Activated CD4-positive, alpha-beta T cell treated with anti-CD3 and anti-CD28 coated beads, Interleukin-2, amount 50 U/mL, for 16 hours (primary cell): ENCODE data around the gene RPAP2.
"Not testable (repeated sequence)": the region's sequence is repeated elsewhere in the genome, so short reads cannot be mapped to it uniquely, and the experiment has no call there.

ENCODE experiments used
- DNase-seq: peaks from one replicate; pipeline ENCODE4 v3.0.0-alpha.2; 2020

Gene RPAP2

DNA sequence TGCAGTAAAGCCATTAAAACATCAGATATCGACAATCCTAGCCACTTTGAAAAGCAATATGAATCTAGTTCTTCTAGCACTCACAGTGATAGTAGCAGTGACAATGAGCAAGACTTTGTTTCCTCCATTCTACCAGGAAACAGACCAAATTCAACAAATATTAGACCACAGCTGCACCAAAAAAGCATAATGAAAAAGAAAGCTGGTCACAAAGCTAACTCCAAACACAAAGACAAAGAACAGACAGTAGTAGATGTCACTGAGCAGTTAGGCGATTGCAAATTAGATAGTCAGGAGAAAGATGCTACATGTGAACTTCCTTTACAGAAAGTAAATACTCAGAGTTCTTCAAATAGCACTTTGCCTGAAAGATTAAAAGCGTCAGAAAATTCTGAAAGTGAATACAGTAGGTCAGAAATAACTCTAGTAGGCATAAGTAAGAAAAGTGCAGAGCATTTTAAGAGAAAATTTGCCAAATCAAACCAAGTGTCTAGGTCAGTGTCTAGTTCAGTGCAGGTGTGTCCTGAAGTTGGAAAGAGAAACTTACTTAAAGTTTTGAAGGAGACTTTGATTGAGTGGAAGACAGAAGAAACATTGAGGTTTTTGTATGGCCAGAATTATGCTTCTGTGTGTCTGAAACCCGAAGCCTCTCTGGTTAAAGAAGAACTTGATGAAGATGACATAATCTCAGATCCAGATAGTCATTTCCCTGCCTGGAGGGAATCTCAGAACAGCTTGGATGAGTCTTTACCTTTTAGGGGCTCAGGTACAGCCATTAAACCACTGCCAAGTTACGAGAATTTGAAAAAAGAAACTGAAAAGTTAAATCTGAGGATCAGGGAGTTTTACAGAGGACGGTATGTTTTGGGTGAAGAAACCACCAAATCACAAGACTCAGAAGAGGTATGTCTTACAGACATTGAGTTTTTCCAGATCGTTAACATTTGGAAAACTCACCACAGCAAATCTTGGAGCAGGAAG is 24.9 kb downstream of the RPAP2 start:
- peak; percentile 12 for DNase-seq

DNA sequence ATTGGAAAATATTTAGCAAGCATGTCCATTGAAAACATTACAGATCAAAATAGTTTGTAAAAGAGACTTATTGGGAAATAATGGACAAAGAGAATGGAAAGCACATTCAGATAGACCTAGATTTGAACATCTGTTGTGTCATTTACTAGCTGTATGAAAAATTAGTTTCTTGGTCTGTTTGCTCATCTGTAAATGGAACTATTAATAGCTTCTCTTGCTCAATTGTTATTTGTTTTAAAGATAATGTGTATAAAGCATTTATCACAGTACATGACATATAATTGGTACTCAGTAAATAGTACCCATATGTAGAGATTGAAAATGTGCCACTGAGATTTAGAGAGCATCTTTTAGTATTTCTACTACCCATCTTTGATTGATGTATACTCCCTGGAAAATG is 25.9 kb downstream of the RPAP2 start:
- DNase-seq = no peak

DNA sequence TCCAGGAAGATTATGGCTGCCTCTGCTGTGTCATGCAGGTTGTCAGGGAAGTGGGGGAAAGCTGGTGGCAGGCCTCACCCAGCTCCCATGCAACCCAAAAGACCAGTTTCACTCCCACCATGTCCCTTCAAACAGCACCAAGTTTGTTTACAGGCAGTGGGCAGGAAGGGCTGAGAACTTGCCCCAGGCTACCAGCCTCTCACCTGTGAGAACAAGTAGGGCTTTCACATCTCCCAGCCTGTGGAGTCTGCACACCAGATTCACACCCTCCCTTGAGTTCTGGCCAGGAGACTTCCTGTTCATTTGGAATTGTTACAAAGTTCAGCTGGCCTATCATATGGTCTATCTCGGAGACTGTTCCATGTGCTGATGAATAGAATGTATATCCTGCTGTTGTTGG is 27.8 kb downstream of the RPAP2 start:
- no peak for DNase-seq

DNA sequence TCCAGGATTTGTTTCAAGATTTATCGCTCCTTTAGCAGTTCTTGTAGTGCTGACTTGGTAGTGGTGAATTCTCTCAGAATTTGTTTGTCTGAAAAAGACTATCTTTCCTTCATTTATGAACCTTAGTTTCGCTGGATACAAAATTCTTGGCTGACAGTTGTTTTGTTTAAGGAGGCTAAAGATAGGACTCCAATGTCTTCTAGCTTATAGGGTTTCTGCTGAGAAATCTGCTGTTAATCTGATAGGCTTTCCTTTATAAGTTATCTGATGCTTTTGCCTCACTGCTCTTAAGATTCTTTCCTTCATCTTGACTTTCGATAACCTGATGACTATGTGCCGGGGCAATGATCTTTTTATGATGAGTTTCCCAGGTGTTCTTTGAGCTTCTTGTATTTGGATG is 28.9 kb downstream of the RPAP2 start:
- DNase-seq = no peak

DNA sequence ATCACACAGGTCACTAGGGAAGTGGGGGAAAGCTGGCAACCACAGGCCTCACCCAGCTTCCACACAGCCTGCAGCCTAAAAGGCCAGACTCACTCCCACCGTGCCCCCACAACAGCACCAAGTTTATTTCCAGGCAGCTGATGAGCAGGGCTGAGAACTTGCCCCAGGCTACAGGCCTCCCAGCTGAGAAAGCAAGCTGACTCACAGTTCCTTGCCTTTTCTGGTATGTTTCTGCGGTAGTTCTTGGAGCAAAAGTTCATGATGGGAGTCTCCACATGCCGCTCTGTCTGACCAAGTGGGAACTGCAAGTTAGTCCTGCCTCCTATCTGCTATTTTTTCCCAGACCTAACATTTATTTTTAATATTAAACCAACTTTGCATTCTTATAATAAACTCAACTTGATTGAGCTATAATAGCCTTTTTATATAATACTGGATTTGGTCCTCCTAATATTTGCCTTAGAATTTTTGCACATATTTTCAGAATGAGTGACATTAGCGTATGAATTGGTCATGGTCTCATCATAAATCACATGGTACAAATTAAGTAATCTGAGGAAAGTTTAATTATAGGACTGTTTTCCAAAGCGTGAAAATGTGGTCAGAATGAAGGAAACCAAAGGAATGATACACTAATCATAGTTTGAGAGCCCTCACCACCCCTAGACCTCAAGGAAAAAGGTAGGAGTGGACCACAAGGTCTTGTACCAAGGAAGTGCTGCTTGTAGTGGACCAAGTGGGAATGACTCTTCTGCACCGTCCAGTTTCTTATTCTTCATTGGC is 30.7 kb downstream of the RPAP2 start:
- no peak for DNase-seq

DNA sequence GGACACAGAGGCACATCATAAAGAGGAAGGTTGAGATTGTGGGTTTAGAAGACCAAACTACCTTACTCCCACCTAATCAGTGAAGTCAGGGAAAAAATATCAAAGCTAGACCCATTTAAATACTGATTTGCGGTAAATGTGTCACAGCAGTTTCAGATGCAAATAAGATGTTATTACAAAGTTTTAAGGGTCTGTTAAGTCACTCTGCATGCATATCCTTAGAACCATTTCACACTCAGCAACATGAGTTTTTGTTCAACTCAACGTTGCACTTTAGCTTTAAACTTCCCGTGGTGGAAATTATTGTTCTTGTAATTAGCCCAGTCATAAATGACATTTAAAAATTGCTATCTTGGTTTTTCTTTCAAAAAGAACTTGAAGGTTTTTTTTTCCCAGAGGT is 34.8 kb downstream of the RPAP2 start:
- DNase-seq = no peak

DNA sequence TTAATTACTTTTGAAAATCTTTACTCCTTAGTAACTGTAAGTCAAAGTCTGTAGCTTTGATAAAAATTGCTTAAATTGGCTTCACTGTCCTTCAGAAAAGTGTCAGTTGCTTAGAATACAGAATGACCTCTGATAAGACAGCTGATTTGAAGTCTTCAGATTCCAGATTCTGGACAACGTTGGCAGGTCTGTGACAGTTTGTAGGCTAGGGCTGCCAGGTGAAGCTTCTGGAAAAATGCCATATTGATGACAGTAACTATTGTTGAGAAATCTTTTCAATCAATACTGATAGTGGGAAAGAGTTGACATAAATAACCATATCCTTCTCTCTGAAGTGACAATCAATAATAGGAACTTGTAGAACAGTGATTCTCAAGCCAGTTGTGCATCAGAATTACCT is 41.3 kb downstream of the RPAP2 start:
- DNase-seq = no peak

DNA sequence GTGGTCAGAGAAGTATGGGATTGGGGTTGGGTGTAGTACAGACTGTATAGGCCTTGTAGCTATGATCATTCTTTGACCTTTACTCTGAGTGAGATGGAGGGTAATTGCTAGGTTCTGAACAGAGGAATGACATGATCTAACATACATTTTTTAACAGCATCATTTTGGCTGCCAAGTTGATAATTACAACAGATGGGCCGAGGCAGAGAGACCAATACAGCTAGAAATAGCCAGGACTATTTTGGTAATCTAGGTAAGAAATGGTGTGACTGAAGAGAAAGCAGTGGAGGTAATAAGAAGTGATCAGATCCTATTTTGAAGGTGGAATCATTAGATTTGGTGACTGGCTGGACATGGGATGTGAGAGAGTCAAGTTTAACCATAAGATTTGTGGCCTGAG is 43.5 kb downstream of the RPAP2 start:
- DNase-seq = no peak

DNA sequence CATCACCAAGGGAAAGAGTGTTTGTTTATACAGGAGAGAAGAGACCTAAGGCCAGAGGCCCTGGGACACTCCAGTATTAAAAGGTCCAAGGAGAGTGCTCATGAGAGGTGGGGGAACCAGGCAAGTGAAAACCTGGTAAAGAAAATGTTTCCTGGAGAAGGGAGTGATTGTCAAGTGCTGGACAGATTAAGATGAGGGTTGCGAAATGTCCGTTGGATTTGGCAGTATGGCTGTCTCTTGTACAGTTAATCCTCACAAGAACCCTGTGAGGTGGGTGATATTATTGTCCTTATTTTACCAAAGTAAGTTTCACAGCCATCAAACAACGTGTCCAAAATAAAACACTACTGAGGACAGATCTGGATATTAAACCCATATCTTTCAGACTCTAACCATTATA is 44.2 kb downstream of the RPAP2 start:
- DNase-seq = no peak

DNA sequence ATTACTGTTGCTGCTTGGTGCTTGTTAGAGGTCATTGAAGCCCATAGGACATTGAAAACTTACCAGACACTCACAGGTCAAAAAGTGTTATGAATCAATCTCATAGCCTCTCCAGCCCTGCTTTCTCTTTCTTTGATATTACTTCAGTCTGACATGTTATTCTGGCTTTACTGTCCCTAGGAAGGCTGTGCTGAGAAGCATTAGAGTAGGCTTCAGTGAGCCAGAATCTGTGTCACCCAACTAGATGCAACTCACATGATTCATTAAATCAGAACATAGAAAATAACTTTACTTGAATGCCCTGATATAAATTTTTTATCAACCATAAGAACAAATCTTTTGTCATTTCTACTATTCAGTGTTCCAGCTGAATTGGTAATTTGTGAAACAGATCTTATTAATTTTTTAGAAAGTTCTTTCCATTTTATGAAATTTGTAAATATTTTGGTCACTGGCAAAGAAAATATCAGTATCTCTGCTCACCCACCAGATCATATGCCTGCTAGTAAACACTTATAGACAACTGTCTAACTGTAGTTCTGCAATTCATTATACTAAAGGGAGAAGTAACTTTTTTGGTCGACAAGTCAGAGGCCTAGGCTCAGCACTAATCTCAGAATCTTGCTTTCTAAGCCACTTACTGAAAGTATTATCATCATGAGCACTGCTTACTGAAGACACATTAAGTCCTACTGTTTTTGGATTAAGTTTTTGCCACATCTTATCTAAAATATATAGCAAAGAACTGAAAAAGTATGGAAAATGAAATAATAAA is 48.2 kb downstream of the RPAP2 start:
- DNase-seq = no peak

DNA sequence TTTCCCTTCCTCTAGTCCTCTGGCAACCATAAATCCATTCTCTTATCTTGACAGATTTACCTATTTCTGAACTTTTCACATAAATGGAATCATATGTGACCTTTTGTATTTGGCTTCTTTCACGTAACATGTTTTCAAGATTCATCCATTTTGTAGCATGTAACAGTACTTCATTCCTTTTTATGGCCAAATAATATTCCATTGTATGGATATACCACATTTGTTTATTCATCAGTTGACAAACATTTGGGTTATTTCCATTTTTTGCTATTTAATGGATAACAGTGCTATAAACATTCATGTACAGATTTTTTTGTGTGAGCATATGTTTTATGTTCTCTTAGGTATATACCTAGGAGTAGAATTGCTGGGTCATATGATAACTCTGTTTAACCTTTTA is 54.0 kb downstream of the RPAP2 start:
- no peak for DNase-seq

DNA sequence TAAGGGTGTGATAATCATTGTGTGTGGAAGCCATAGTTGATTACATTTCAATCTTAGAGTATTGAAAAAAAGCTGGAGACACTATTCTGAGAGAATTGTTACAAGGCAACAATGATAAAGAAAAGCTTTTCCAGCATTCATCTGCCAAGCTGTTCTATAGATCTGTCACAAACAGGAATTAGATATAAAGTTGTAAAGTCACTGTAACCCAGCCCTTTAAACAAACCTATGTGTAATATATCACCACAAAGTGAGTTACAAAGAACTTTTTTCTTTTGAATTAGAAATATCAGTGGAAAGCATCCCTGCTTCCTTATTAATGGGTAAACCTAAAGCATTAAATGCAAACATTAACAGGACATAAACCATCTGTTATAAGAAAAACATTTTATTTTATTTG is 55.4 kb downstream of the RPAP2 start:
- no peak for DNase-seq

DNA sequence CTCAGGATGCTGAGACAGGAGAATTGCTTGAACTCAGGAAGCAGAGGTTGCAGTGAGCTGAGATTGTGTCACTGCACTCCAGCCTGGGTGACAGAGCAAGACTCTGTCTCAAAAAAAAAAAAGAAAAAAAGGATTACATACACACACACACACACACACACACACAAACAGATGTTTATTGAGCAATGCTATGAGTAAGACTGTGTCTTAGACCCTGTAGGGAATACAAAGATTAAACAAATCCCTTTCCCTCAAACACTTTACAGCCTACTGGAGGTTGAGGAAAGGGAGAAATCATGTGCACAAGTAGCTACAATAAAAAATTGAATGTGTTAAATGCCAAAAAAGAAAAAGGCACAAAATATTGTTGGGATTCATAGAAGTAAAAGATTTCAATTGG is 58.1 kb downstream of the RPAP2 start:
- no peak for DNase-seq

DNA sequence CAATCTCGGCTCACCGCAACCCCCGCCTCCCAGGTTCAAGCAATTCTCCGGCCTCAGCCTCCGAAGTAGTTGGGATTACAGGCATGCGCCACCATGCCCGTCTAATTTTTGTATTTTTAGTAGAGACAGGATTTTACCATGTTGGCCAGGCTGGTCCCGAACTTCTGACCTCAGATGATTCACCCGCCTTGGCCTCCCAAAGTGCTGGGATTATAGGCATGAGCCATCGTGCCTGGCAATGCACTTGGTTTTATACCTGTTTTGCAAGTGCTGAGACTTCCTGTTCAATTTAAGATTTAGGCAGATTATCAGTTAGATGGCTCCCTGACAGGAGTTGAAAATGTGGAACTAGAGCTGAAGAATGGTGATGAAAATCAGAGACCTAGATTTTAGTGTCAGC is 60.5 kb downstream of the RPAP2 start:
- not testable (repeated sequence) for DNase-seq

DNA sequence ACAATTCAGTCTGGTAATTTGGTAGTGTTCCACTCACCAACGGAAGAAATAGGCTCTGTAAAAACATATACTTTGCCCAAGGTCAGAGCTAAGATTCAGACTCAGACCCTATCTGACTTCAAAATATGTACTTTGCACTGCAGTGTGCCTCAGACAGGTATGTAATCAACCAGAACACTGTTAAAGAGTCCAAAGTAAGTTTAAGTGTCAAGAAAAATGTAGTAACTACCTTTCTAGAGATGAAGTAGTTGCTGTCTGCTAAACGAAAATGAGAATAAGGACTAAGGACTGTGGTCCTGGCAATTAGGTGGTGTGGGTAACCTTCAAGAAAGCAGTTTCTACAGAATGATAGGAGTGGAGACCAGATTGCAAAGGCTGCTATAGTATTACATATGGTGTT is 61.1 kb downstream of the RPAP2 start:
- no peak for DNase-seq

DNA sequence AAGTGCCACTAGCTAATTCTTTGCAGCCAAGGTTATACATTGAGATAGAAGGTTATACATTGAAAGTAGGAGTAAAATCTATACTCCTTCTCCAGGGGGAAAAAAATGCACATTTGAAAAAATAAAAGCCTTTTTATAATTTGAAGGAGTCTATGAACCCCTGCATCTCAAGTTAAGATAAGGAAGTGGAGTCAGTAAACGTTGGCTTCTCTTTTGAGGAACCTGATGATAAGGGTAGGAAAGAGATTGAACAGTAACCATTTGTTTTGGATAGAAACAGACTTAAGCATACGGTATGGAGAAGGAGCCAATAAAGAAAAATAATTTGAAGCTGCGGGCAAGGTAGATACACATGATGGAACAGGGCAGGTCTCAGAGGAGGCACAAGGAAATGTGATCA is 64.1 kb downstream of the RPAP2 start:
- no peak for DNase-seq

DNA sequence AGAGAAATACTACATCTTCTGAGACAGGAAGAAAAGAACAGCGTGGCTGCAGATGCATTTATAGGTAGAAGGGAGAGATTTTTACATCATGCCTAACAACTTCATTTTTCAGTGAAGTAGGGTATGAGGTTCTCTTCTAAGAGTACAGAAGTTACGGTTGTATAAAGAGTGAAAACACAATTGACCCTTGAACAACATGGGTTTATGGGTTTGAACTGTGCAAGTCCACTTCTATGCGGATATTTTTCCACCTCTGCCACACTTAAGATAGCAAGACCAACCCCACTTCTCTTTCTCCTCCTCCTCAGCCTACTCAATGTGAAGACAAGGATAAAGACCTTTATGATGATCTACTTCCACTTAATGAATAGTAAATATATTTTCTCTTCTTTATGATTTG is 64.5 kb downstream of the RPAP2 start:
- no peak for DNase-seq

DNA sequence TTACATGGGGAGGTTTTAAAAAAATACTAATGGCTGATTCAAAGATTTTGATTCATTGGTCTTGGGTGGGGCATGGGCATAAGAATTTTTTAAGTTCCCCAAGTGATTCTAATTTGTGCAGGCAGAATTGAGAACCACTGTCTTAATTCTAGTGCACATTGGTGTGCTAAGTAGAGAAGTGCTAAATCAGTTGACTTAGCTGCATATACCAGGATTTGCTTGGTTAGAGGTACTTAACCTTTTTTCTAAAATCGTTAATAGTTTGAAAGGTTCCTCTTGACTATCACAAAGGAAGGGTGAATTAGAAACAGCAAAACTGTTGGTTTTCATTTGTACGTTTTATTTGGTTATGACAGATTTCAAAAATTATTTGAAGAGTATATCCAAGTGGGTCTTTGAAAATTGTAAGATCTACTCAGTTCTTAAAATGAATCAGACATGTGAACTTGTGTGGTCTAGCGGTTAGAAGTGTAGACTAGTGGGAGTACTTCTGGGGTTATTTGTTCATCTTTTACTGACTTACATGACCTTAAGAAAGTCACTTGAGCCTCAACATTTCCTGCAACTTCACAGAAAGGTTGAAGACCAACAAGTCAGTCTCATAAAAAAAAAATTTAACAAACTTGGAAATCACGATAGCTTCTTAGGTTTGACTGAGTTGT is 66.7 kb downstream of the RPAP2 start:
- DNase-seq = peak; percentile 77

DNA sequence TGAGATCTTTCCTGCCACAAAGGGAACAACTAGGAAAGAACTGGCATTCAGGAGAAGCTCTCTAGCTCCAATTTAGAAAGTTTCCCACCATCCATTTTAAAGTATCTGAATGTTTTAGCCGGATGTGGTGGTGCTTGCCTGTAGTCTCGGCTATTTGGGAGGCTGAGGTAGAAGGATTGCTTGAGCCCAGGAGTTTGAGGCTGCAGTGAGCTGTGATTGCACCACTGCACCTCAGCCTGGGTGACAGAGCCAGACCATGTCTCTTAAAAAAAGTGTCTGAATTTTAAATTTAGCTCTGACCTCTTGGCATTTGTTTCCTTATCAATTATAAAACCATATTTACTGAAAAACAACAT is 67.2 kb downstream of the RPAP2 start:
- peak; percentile 47 for DNase-seq

DNA sequence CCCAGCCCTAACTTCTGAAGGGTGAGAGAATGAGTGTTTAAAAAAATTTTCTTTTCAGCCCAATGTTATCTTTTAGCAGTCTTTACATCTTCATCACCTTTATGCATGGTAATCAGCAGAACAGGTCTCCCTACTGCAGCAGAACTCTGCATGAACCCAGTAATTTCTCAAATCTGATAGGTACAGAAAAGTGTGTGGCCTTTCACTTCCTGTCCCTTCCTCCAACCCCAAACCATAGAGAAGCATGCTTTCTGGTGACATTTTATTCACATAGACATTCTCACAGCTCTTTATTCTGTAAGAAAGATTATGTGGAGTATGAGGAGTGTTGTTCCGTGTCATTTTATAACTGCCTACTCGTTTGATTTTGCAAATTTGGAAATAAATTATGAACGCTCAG is 68.6 kb downstream of the RPAP2 start:
- DNase-seq = peak; percentile 16

DNA sequence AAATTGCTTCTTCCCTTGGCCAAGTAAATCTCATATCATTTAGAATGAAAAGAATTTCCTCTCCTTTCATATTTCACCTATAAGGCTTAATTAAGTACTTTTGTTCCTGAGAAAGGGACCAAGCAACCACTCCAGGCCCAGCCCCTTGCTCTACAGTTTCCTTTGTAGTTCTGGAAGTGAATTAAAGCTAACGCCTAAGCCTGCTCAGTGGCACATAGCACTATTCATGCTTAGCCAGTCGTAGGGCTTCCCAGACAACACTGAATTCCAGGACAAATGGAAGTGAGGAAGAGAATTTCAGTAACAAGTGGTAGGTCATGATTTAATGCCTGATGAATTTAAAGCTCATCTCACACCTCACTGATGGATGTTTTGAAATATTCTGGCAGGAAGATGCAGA is 73.3 kb downstream of the RPAP2 start:
- DNase-seq = no peak

DNA sequence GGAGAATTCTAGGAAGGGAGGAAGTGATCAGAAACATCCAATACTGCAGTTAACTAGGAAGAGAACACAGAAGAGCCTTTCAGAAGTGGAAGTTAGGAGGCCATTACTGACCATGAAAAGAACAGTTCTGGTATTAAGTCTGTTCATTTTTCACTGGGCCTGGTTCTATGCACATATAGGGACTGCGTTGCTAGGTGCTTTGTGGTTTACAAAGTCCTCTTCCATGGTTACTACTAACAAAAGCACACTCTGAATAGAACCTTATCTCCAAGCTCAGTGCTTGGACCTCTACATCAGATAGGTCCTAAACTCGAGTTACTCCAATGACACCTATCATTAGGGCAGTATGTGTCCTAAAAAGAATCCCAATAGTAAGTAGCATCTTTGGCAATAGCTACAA is 75.4 kb downstream of the RPAP2 start:
- DNase-seq = no peak

DNA sequence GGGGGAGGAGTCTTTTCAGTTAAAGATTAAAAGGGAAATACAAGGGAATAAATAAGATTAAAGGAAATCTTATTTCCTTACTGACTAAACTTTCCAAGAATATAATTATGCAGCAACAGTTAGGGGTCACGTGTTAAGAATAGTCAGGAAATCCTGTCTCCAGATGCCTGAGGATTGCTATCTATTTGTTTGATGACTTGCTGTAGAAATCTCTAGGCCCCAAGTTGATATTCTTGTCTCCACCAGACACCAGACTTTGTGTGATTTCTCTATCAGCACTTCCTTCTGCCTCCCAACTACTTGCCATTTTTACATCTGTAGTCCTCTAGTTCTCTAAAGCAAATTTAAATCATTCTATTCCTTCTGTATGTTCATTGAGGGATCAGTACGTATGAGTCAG is 77.5 kb downstream of the RPAP2 start:
- no peak for DNase-seq
